ENCODE data around the gene TXNRD2. TPM values are rescaled to one million over a fixed set of nuclear protein-coding genes. Genes with fewer than 3 reads are reported as not detected.

TXNRD2 gene
- total and polyA plus RNA-seq, 2 experiments from 2014 or later: 11.2 to 12.4 TPM

DNA sequence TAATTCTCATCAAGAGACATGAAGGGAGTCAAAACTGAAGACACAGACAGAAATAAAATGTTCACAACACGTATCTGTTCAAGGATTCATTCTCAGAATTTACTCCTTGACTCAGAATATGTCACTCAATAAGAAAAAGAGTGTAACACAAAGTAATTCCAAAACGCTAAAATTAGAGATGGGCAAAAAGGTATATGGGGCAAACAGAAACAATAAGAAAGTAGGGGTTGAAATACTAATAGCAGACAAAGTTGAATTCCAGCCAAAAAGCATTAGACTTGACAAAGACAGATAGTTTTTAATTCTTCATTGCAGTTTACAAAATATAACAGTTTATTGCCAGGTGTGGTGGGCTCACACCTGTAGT lies 113.6 kb downstream of the TXNRD2 start:
- Mint-ChIP-seq H3K4me1 (peaks cover 5% of the 10 kb centered on the region; the same call in 2 of the 3 replicates), H3K27ac (no peak overlapping the region), H3K4me3 (no peak overlapping the region), H3K9me3 (no peaks in the 10 kb centered on the region; the same call in 2 of the 3 replicates), H3K27me3 (ENCODE audit: insufficient read depth, low read depth, poor library complexity) (peaks cover 4% of the 10 kb centered on the region), H3K36me3 (ENCODE audit: low read depth) (no peaks in the 10 kb centered on the region)
- no peaks in the 10 kb centered on the region for H3K27me3 ChIP-seq (ENCODE audit: insufficient read depth)
- no peak for DNase-seq (ENCODE audit: low spot score)
- H3K4me1 ChIP-seq (ENCODE audit: insufficient read depth): no peaks in the 10 kb centered on the region
- H4K20me1 ChIP-seq (replicated peaks; ENCODE audit: insufficient read depth): no peaks in the 10 kb centered on the region; the same call in 1 of the 2 replicates
- H3K4me3 ChIP-seq: no peak overlapping the region
- H2AFZ ChIP-seq: no peak overlapping the region
- H3F3A ChIP-seq (replicated peaks; ENCODE audit: low read depth): no peaks in the 10 kb centered on the region
- H3K36me3 ChIP-seq (ENCODE audit: insufficient read depth): no peaks in the 10 kb centered on the region
- TF ChIP-seq JUNB (IDR thresholded peaks at IDR 0.05; ENCODE audit: unreplicated experiment): no peak
- TF ChIP-seq EZH2 (IDR thresholded peaks at IDR 0.05; ENCODE audit: low read depth, unreplicated experiment): no peak
- TF ChIP-seq, protein P1, sequence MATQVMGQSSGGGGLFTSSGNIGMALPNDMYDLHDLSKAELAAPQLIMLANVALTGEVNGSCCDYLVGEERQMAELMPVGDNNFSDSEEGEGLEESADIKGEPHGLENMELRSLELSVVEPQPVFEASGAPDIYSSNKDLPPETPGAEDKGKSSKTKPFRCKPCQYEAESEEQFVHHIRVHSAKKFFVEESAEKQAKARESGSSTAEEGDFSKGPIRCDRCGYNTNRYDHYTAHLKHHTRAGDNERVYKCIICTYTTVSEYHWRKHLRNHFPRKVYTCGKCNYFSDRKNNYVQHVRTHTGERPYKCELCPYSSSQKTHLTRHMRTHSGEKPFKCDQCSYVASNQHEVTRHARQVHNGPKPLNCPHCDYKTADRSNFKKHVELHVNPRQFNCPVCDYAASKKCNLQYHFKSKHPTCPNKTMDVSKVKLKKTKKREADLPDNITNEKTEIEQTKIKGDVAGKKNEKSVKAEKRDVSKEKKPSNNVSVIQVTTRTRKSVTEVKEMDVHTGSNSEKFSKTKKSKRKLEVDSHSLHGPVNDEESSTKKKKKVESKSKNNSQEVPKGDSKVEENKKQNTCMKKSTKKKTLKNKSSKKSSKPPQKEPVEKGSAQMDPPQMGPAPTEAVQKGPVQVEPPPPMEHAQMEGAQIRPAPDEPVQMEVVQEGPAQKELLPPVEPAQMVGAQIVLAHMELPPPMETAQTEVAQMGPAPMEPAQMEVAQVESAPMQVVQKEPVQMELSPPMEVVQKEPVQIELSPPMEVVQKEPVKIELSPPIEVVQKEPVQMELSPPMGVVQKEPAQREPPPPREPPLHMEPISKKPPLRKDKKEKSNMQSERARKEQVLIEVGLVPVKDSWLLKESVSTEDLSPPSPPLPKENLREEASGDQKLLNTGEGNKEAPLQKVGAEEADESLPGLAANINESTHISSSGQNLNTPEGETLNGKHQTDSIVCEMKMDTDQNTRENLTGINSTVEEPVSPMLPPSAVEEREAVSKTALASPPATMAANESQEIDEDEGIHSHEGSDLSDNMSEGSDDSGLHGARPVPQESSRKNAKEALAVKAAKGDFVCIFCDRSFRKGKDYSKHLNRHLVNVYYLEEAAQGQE (IDR thresholded peaks at IDR 0.05; ENCODE audit: unreplicated experiment): no peak
- no peak for ATAC-seq
- no peaks in the 10 kb centered on the region for H3K79me2 ChIP-seq (replicated peaks; ENCODE audit: insufficient read depth)
- no peak overlapping the region for H3K27ac ChIP-seq (ENCODE audit: low read depth)
- H3K4me2 ChIP-seq: no peak overlapping the region
- H3K9me2 ChIP-seq (ENCODE audit: insufficient read depth): no peaks in the 10 kb centered on the region

DNA sequence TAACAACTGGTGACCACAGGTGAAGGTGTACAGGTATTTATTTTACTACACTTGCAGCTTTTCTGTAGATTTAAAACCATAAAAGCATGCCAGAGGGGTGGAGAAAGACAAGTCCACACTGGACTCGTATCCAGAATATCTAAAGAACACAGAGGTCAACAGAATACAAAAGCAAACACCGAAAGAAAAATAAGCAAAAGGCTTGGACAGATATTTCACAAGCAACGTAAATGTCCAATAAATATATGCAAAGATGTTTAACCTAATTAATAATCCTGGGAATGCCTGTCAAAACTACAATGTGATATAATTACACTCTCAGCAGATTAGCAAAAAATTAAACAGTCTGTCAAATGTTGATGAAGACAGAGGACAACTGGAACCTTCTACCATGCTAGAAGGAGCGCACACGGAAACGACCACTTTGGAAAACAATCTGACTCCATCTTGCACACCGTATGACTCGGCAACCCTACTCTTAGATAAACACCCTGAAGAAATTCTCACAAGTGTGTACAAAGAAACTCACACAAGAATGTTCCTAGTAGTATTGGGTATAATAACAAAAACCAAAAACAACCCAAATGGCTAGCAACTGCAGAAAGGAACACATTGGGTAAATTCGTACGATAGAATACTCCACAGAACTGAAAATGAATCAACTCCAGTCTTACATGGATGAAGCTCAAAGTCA lies 114.1 kb downstream of the TXNRD2 start:
- Histone ChIP-seq H2AFZ (no peak overlapping the region), H3K4me3 (no peak overlapping the region), H3K27ac (ENCODE audit: low read depth) (no peak overlapping the region), H3K4me2 (no peak overlapping the region), H3K27me3 (ENCODE audit: insufficient read depth) (no peaks in the 10 kb centered on the region), H3K9me2 (ENCODE audit: insufficient read depth) (no peaks in the 10 kb centered on the region), H3K79me2 (replicated peaks; ENCODE audit: insufficient read depth) (no peaks in the 10 kb centered on the region), H3K36me3 (ENCODE audit: insufficient read depth) (no peaks in the 10 kb centered on the region), H3F3A (replicated peaks; ENCODE audit: low read depth) (no peaks in the 10 kb centered on the region), H3K4me1 (ENCODE audit: insufficient read depth) (no peaks in the 10 kb centered on the region), H4K20me1 (replicated peaks; ENCODE audit: insufficient read depth) (no peaks in the 10 kb centered on the region; the same call in 1 of the 2 replicates)
- Mint-ChIP-seq H3K36me3 (ENCODE audit: low read depth) (no peaks in the 10 kb centered on the region), H3K9me3 (no peaks in the 10 kb centered on the region; the same call in 2 of the 3 replicates), H3K4me3 (no peak overlapping the region), H3K4me1 (peaks cover 5% of the 10 kb centered on the region; the same call in 2 of the 3 replicates), H3K27me3 (ENCODE audit: insufficient read depth, low read depth, poor library complexity) (peaks cover 4% of the 10 kb centered on the region), H3K27ac (no peak overlapping the region)
- no peak for DNase-seq (ENCODE audit: low spot score)
- ATAC-seq: no peak
- TF ChIP-seq EZH2 (IDR thresholded peaks at IDR 0.05; ENCODE audit: low read depth, unreplicated experiment) (no peak), STAT1 (IDR thresholded peaks at IDR 0.05; ENCODE audit: unreplicated experiment) (no peak), CREB1 (CRISPR knock-in tag; IDR thresholded peaks at IDR 0.05; ENCODE audit: low read depth) (no peak), EZH2phosphoT487 (IDR thresholded peaks at IDR 0.05; ENCODE audit: unreplicated experiment) (no peak), ZNF114 (CRISPR knock-in tag; IDR thresholded peaks at IDR 0.05) (no peak), ZNF331 (CRISPR knock-in tag; IDR thresholded peaks at IDR 0.05; ENCODE audit: low read depth) (no peak)
- TF ChIP-seq, protein P2, sequence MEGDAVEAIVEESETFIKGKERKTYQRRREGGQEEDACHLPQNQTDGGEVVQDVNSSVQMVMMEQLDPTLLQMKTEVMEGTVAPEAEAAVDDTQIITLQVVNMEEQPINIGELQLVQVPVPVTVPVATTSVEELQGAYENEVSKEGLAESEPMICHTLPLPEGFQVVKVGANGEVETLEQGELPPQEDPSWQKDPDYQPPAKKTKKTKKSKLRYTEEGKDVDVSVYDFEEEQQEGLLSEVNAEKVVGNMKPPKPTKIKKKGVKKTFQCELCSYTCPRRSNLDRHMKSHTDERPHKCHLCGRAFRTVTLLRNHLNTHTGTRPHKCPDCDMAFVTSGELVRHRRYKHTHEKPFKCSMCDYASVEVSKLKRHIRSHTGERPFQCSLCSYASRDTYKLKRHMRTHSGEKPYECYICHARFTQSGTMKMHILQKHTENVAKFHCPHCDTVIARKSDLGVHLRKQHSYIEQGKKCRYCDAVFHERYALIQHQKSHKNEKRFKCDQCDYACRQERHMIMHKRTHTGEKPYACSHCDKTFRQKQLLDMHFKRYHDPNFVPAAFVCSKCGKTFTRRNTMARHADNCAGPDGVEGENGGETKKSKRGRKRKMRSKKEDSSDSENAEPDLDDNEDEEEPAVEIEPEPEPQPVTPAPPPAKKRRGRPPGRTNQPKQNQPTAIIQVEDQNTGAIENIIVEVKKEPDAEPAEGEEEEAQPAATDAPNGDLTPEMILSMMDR (conservative IDR thresholded peaks at IDR 0.05; ENCODE audit: low read depth in 2 of 2): no peak
- TF ChIP-seq, protein P1 (IDR thresholded peaks at IDR 0.05; ENCODE audit: unreplicated experiment): no peak
- TF ChIP-seq, protein P3, sequence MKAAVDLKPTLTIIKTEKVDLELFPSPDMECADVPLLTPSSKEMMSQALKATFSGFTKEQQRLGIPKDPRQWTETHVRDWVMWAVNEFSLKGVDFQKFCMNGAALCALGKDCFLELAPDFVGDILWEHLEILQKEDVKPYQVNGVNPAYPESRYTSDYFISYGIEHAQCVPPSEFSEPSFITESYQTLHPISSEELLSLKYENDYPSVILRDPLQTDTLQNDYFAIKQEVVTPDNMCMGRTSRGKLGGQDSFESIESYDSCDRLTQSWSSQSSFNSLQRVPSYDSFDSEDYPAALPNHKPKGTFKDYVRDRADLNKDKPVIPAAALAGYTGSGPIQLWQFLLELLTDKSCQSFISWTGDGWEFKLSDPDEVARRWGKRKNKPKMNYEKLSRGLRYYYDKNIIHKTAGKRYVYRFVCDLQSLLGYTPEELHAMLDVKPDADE (IDR thresholded peaks at IDR 0.05): no peak
